Measurements from ENCODE around the gene CSAD.

GRCh38 chr12:53113136-53113705 is 67.5 kb downstream of the CSAD start:
- no peak for TF ChIP-seq CTCF (IDR thresholded peaks at IDR 0.05)
- no peak for TF ChIP-seq POLR2A (IDR thresholded peaks at IDR 0.05)

Measured in right lobe of liver (tissue), 4 donors.